ENCODE data around the gene CSRP1.
"Not testable (repeated sequence)": the region's sequence is repeated elsewhere in the genome, so short reads cannot be mapped to it uniquely, and the experiment has no call there.

CSRP1 gene

DNA sequence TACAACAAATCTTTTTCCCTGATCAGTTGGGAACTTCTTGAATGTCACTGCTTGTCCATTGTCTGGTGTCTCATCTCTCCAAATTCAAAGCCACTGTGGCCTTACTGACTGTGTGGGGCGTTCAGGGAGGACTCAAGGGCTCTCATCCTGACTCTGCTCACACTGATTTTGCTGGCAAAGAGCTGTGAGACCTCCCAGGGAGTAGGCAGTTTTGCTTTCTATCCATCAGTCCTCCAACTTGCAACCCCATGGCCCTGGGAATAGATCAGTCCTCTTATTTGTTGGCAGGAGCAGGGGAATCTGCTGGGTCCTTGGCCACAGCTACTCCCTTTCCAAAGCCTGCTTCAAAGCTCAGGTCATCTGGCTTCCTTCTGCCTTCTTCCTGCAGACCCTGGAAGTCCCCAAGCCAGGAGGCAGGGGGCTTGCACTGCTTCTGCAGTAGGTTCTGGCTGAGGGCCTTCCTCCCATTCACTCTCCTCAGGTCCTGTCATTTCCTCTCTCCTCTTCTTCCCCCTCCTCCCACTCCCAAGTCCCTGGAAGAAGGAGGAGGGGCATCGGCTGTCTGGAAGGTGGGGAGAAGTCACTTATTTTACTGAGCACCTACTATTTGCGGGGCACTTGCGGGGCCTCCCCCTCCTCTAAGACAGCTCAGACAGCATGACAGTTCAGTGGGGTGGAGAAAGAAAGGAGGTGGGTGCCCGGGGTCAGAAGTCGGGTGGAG lies 31.1 kb upstream of the CSRP1 start:
- no peak for DNase-seq (ENCODE audit: low read depth)

DNA sequence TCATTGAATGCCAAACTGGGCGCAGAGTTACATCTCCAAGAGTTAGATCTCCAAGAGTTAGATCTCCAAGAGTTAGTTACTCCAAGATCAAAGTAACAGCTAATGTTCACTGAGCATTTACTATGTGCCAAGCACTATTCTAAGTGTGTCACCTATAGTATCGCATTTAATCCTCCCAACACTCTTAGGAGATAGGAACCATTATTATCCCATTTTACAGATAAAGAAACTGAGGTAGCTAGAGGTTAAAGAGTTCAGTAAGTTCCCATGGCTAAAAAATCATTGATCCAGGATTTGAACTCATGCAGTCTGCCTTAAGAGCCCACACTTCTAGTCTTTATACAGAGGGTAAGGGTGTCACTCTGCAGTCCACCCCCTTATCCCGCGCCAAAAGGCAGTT lies 30.5 kb upstream of the CSRP1 start:
- no peak for DNase-seq (ENCODE audit: low read depth)

DNA sequence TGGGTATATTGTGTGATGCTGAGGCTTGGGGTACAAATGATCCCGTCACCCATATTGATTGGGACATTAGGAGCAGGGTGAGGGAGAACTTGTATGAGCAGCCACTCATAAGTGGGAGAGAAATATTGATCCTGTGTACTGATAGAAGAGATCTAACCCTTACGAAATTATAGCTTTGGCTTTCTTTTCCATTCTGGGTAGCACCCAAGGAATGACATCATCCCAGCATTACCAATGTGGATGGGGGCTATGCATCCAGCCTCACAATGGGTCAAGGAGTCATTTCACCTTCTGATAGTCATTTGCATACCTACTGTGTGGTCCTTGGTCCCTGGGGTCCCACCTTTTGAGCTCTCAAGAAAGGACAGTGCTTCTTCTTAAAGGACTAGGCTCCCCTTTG lies 30.1 kb upstream of the CSRP1 start:
- DNase-seq (ENCODE audit: low read depth), result no peak

DNA sequence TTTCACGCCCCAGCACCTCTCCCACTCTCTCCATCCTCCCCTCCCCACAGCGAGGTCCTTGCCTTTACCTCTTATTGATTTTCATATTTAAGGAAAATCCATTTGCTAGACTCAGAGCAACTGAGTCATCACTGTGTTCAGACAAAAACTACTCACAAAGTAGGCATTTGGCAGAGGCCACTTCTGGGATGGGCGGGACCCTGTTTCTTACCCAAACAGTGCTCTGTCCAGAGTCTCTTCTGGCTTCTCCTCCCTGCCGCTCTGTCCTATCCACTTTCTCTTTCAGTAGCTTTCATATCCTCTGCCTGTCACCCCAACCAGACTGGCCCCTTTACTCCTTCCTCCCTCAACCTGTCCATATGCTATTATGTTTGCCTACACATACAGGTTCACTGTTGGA lies 29.6 kb upstream of the CSRP1 start:
- DNase-seq (ENCODE audit: low read depth), result no peak

DNA sequence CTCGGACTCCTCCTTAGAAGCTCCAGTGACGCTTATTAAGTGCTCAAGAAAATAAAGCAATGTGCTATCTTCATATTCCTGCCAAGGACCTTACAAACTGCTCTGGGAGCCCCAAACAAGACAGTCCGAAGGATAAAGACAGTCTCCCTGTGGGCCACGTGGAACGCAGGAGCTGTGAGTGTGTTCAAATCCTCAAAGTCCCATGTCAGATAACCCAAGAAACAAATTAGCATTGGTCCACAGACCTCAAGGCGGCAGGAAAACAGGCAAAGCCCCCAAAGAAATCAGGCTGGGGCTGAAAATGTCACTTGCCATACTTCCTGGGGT lies 29.0 kb upstream of the CSRP1 start:
- DNase-seq (ENCODE audit: low read depth), result no peak

DNA sequence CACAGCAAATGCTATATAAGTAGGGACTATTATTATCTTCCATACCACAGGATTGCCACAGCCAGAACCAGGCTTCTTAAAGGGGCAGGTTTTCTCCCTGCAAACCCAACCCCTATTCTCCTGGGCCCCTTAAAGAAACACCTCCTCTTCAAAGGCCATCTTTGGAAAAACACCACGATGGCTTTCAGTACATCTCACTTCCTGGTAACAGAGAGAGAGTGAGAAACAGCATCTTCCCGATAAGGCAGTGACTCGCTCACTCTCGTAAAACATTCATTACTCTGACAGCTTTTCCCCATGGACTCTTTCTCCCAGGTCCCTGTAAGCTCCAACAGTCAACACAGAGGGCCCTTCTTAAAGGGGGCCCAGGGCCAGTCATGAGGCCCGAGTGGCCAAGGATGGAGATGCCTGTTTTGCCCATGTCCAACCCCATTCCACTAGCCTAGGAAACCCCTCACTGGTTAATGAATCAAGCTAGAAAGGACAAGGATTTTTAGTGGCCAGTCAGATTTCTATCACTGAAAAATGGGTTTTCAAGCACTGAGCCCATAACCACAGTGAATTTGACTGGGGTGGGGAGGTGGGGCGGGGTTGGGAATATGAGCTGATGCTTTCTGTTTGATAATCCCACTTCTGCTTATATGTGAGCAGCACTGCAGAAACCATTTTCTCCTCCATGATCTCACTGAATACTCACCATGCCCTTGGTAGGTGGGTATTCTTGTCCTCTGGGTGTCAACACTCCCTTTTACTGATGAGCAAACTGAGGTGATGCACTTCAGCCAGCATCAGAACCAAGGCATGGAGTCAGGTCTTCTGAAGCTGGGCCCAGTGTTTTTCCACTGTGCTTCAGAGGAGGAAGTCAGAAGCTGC lies 28.4 kb upstream of the CSRP1 start:
- no peak for DNase-seq (ENCODE audit: low read depth)

DNA sequence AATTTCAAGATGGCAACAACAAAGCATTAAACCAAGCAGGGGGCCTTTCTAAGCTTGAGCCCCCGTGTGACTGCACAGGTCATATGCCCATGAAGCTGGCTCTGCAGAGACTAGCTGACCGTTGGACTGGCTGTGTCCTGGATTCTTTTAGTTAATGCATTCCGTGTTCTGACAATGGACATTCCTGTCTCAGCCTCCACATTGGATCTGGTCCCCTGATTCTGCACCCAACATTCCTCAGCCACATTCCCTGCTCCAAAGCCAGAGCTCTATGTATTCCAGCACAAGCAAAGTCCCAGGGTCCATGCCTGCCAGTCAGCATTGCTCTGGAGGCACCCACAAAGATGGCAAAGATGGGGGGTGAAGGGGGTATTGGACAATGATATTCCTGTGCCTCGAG lies 26.9 kb upstream of the CSRP1 start:
- DNase-seq (ENCODE audit: low read depth), result no peak

DNA sequence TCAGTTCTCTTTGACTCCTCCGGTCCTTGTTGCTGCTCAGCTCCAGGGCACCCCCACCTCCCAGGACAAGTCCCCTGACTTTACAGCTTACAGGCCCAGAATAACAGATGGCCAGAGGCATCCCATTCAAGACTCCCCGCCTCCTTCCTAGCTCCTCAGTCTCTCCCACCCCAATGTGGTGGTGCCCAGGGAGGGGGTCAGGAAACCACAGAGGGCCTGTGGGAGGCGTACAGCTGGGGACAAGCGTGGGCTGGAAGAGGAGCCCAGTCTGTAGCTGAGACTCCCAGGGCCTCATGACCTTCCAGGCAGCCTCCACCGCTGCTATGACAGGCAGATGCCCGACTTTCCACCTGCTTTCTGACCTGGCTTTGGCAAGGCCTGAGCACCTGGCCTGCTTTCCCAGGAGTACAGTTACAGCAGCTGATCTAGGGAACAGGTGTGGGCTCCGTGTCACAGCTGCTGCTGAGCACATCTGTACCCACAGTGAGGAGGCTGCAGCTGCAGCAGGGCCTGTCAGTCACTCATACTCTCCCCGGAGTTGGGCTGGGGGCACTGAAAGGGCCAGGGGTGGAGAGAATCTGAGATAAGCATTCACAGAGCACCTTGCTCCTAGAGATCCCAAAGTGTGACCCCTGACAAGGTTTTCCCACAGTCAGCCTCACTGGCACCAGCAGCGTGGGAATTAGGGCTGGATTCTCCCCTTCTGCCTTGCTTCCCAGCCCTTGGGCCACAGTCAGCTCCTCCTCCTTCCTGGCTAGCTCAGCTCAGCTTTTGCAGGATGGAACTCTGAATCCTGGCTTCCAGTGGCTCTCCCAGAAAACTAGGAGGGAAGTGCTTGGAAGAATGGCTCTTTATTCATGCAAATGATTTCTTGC lies 24.9 kb upstream of the CSRP1 start:
- no peak for DNase-seq (ENCODE audit: low read depth)

DNA sequence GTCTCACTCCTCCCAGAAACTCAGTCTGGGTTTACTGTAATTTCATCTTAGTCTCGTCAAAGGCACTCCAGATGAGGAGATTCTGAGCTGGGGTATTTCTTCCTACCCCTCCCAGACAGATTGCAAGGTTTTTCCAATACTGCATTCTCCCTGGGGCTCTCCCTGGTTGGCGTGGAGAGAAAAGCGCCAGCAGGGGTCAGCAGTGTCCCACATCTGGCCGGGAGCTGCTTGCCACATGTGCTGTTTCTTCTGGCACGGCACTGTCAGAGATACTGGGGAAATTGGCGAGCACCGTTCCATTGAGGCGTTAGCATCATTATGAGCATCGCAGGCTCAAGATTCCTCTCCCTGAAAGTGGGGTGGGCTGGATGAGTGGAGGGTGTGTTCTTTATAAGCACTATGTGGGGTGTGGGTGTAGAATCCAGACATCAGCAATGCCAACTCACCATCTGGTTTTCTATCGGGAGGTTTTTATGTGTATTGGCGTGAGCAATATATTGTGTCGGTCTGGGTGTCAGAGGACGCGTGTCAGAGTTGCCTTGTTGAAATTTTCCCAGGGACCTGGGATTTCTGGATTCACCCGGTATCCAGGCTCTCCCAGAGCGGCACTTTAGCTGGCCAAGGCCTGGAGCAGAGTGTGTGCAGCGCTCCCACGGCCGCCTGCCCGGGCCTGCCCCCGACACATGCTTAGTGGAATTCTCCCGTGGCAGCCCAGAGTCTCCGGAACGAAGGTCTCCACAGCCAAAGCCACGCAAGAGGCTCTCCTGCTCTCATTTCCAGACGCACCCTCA lies 24.0 kb upstream of the CSRP1 start:
- DNase-seq (ENCODE audit: low read depth), result no peak

DNA sequence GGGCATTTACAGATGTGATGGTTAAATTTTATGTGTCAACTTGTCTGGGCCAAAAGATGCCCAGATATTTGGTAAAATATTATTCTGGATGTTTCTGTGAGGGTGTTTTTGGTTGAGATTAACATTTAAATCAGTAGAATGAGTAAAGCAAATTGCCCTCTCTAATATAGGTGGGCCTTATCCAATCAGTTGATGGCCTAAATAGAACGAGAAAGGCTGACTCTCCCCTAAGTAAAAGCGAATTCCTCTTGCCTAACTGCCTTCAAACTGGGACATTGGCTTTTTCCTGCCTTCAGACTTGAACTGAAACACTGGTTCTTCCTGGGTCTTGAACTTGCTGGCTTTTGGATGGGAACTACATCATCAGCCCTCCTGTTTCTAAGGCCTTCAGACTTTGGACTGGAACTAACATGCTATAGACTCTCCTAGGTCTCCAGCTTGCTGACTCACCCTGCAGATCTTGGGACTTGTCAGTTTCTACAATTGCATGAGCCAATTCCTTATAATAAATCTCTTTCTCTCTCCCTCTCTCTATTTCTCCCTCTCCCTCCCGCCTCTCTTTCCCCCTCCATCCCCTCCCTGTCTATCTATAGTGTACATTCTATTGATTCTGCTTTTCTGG lies 21.8 kb upstream of the CSRP1 start:
- DNase-seq (ENCODE audit: low read depth), result no peak

DNA sequence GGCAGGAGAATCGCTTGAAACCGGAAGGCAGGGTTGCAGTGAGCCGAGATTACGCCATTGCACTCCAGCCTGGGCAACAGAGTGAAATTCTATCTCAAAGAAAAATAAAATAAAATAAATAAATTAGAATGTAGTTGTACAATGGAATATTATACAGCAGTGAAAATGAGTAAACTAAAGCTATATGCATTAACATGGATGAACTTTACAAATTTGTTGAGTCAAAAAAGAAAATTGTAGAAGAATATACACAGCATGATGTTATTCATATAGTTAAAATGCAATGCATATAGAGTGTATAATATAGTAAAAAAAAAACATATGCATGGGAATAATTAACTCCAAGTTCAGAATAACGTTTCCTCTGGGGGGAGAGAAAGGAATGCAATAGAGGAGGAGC lies 21.0 kb upstream of the CSRP1 start:
- DNase-seq (ENCODE audit: low read depth), result no peak

DNA sequence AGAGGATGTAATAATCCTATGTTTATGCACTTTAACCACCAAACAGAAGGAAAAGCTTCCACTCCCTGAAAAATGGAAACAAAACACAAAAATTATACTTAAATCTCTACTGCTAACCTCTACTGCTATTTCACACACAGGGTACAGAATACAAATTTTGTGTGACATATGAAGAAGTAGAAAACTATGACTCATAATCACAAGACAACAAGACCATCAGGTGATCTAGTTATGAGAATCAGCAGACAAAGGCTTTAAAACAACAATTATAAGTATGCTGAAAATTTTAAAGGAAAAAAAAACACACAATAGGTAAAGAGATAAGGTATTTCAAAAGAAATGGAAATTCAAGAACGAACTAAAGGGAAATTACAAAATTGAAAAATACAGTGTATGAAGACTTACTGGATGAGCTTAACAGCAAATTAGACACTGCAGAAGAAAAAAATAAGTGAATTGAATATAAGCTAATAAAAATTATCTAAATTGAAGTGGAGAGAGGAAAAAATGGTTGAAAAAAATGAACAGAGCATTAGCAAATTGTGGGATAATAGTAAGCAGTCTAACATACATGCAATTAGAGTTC lies 18.4 kb upstream of the CSRP1 start:
- no peak for DNase-seq (ENCODE audit: low read depth)

DNA sequence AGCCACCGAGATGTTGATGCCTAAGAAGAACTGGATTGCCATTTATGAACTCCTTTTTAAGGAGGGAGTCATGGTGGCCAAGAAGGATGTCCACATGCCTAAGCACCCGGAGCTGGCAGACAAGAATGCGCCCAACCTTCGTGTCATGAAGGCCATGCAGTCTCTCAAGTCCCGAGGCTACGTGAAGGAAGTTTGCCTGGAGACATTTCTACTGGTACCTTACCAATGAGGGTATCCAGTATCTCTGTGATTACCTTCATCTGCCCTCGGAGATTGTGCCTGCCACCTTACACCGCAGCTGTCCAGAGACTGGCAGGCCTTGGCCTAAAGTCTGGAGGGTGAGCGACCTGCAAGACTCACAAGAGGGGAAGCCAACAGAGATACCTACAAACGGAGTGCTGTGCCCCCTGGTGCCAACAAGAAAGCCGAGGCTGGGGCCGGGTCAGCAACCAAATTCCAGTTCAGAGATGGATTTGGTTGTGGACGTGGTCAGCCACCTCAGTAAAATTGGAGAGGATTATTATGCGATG lies 13.2 kb upstream of the CSRP1 start:
- DNase-seq (ENCODE audit: low read depth), result not testable (repeated sequence)

DNA sequence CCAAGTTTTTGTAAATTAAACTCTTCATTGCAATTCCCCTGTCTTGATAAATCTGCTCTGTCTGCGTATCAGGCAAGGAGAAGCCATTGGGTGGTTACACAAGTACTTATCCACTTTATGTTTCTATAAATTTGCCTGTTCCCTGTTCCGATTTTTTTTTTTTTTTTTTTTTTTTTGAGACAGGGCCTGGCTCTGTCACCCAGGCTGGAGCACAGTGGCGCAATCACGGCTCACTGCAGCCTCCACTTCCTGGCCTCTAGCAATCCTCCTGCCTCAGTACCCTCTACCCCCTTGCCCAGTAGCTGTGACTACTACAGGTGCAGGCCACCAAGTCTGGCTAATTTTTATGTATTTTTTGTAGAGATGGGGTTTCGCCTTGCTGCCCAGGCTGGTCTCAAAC lies 11.1 kb upstream of the CSRP1 start:
- DNase-seq (ENCODE audit: low read depth), result no peak

DNA sequence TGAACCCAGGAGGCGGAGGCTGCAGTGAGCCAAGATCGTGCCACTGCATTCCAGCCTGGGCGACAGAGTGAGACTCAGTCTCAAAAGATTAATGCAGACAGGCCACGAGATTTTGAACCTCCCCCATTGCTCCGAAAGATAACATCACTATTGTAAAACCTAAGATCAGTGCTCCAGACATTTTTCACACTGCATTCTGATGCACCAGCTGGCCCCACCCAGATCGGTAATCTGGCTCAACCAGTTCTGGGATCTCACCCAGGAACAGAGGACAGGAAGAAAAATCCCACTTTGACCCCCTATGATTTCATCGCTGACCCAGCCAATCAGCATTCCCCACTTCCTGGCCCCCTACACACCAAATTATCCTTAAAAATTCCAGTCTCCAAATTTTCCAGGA lies 10.7 kb upstream of the CSRP1 start:
- DNase-seq (ENCODE audit: low read depth), result no peak

DNA sequence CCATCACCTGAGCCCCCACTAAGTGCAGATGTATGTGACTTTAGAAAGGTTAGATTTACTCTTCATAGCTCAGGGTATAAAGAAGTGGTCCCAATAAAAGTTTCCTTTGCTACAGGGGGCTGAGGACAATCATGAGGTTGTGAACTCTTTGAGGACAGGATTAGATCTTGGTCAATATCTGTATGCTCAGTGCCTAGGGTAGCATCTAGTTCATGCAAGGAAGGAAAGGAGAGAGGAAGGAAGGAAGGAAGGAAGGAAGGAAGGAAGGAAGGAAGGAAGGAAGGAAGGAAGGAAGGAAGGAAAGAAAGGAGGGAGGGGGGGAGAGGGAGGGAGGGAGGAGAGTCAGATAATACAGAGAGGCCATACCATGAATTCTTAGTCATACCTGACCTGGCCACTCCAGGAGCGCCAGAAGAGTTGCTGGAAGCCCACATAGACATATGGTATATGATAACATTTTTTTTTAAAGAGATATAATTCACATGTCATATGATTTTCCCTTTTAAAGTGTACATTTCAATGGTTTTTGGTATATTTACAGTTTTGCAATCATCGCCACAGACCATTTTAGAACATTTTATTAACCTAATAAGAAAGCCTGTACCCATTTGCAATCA lies 9.7 kb upstream of the CSRP1 start:
- DNase-seq (ENCODE audit: low read depth), result no peak

DNA sequence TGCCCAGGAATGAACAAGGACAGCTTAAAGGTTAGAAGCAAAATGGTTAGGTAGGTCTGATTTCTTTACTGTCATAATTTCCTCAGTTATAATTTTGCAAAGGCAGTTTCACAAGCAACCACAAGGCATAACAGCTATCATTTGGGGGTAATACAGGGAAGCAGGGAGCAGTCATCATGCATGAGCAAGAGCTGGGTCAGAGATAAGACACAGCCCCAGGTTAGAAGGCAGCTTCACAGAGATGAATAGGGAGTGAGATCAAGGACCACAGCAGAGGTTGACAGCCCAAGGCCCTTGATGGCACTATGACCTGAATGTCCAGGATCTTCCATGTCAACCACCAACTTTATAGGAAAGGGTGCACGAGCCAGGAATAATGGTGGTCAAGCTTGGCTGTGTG lies 9.0 kb upstream of the CSRP1 start:
- no peak for DNase-seq (ENCODE audit: low read depth)

DNA sequence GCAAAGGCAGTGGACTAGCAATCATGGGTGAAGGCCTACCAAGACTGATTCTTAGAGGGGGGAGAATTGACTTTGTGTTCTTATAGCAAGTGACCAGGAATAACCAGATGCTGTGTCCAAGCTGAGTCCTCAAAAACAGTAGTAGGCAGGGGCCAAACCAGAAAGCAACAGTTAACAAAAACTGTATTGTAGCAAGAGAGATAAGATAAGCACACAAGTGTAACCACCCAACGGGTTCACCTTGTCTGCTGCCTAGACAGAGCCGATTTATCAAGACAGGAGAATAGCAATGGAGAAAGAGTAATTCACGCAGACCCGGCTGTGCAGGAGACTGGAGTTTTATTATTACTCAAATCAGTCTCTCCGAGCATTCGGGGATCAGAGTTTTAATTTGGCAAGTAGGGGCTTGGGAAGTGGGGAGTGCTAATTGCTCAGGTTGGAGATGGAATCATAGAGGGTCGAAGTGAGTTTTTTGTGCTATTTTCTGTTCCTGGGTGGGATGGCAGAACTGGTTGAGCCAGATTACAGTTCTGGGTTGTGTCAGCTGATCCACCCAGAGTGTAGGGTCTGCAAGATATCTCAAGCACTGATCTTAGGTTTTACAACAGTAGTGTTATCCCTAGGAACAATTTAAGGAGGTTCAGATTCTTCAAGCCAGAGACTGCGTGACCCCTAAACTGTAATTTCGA lies 8.3 kb upstream of the CSRP1 start:
- DNase-seq (ENCODE audit: low read depth), result no peak

DNA sequence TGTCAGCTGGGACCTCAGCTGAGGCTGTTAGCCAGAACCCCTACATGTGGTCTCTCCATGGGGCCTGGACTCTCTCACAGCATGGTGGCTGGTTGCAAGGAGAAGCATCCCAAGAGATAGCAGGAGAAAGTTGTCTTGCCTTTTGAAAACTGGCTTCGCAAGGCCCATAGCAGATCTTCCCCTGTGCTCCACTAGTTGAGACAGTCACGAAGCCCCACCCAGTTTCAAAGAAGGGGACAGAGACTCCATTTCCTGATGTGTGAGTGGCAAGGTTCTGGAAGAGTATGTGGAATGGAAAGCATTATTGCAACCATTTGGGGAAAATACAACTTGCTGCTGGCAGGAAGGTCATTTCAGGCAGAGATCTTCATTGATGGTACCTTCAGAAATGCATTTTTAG lies 7.5 kb upstream of the CSRP1 start:
- DNase-seq (ENCODE audit: low read depth), result no peak

Data from non-pigmented ciliary epithelial cell (primary cell).